HFFc6 (cell line): ENCODE measurements around the gene TREM1. TPM values are rescaled to one million over a fixed set of nuclear protein-coding genes. Genes with fewer than 3 reads are reported as not detected.

ENCODE experiments used
- DNase-seq: peaks from one replicate; pipeline ENCODE4 v3.0.0-alpha.2; 2018
- H3K27ac Mint-ChIP-seq: 2 replicates; pipeline ENCODE4 v1.8.0; 2020; ENCODE audit warnings: mild to moderate bottlenecking, mixed read lengths
- H3K27me3 Mint-ChIP-seq: 2 replicates; pipeline ENCODE4 v1.8.0; 2021; ENCODE audit warnings: mild to moderate bottlenecking, moderate library complexity, mixed read lengths; ENCODE audit not compliant: insufficient read depth
- H3K36me3 Mint-ChIP-seq: 2 replicates; pipeline ENCODE4 v1.8.0; 2021; ENCODE audit warnings: low read depth, mixed read lengths
- H3K4me1 Mint-ChIP-seq: 2 replicates; pipeline ENCODE4 v1.8.0; 2020; ENCODE audit warnings: low read depth, mixed read lengths
- H3K4me3 Mint-ChIP-seq: 2 replicates; pipeline ENCODE4 v1.8.0; 2020; ENCODE audit warnings: mild to moderate bottlenecking, moderate library complexity, mixed read lengths
- H3K9me3 Mint-ChIP-seq: 2 replicates; pipeline ENCODE4 v1.8.0; 2020; ENCODE audit warnings: mild to moderate bottlenecking, mixed read lengths
- total RNA-seq, 6 experiments: library from RNA; stranded (reverse); fragmentation: NEBNext Ultra II Directional; extraction: Animal tissue kit (Norgen Biotek cat#: 25700); gene quantifications; 2 replicates in 1 of 6; 3 replicates in 5 of 6; pipeline ENCODE4 v1.2.3, GENCODE V29; 2021
- TF ChIP-seq, protein P1 (sequence below): fragments of 200-600 bp; sonication (generic); IDR thresholded peaks from 2 replicates; pipeline ENCODE4 v1.5.0; 2021; ENCODE audit warnings: antibody characterized with exemption, mild to moderate bottlenecking

TREM1 gene
- total RNA-seq, 6 experiments from 2014 or later = 0.09 TPM; not detected in 5

DNA sequence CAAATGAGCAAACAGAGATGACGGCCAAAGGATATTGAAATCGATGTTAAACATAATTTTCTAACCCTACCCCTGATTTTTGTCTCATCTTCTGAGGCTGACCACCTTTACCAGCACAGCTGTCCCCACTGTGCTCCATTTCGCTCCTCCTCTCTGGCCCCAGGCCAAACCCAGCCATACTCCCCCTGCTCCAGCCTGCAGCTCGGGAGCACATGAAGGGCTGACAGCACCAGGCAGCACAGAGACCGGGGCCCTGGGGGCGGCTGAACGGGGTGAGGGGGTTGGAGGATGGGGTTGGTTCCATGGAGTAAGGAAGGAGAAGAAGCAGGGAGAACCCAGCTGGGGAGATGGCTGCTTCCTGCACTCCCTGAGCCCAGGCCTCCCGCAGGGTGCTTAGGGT, 45.8 kb upstream of the TREM1 start:
- TF ChIP-seq, protein P1, sequence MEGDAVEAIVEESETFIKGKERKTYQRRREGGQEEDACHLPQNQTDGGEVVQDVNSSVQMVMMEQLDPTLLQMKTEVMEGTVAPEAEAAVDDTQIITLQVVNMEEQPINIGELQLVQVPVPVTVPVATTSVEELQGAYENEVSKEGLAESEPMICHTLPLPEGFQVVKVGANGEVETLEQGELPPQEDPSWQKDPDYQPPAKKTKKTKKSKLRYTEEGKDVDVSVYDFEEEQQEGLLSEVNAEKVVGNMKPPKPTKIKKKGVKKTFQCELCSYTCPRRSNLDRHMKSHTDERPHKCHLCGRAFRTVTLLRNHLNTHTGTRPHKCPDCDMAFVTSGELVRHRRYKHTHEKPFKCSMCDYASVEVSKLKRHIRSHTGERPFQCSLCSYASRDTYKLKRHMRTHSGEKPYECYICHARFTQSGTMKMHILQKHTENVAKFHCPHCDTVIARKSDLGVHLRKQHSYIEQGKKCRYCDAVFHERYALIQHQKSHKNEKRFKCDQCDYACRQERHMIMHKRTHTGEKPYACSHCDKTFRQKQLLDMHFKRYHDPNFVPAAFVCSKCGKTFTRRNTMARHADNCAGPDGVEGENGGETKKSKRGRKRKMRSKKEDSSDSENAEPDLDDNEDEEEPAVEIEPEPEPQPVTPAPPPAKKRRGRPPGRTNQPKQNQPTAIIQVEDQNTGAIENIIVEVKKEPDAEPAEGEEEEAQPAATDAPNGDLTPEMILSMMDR = no peak
- H3K27me3 Mint-ChIP-seq = peaks cover 56% of the 10 kb centered on the region
- H3K9me3 Mint-ChIP-seq = no peaks in the 10 kb centered on the region
- H3K27ac Mint-ChIP-seq = no peak overlapping the region
- H3K4me1 Mint-ChIP-seq = no peaks in the 10 kb centered on the region
- no peak for DNase-seq
- no peaks in the 10 kb centered on the region for H3K36me3 Mint-ChIP-seq
- no peak overlapping the region for H3K4me3 Mint-ChIP-seq

DNA sequence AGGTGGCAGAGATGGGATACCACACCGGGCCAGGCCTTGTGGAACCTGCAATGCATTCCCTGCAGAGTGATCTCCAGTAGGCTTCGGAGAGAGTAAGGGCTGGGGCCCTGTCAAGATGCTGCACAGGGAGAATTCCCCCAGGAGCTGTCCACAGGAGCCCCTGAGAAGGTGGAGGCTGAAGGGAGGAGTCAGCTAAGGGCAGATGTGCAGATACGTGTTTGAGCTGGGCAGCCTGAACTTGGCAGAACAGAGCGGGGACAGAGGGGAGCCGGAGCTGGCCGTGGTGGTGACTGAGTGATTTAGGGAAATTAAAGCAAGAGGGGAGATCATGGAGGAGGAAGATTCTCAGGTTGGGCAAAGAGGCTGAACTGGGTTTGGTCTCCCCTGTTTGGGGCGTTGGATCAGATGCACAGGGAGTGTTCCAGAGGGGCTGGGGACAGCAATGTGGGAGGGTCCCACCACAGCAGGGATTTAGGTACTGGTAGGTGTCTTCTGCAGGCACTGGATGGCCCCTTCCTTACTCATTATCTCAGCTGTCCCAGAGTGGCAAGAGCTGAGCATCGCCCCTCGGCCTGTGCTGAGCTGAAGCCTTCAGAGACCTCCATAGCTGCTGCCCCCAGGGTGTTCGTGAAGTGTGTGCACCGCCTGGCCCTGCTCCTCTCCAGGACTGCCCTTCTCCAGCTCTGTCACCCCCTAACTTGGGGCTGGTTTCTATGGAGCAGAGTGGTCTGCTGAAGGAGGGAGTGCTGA, 45.1 kb upstream of the TREM1 start:
- H3K4me3 Mint-ChIP-seq = no peak overlapping the region
- no peaks in the 10 kb centered on the region for H3K36me3 Mint-ChIP-seq
- H3K9me3 Mint-ChIP-seq = no peaks in the 10 kb centered on the region
- TF ChIP-seq, protein P1 = no peak
- no peaks in the 10 kb centered on the region for H3K4me1 Mint-ChIP-seq
- no peak for DNase-seq
- H3K27me3 Mint-ChIP-seq = peaks cover 56% of the 10 kb centered on the region
- no peak overlapping the region for H3K27ac Mint-ChIP-seq

DNA sequence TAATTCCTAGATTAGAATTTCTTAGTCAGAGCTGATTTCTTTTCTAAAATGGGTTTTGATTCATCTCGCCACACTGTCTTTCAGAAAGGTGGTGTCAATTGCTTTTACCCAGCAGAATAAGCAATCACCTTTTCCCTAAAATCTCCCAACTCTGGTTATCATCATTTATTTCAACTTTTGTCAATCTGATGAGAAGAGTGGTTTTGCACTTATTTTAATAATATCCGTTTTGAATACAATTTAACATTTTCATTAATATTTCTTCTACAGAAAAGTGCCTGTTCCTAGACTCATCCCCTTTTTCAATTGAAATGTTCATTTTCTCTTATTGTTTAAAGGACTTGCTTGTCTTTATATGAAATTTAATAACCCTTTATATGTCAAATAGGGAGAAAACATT, 40.7 kb upstream of the TREM1 start:
- H3K4me3 Mint-ChIP-seq = no peak overlapping the region
- no peaks in the 10 kb centered on the region for H3K36me3 Mint-ChIP-seq
- no peak overlapping the region for H3K27ac Mint-ChIP-seq
- H3K4me1 Mint-ChIP-seq = no peaks in the 10 kb centered on the region
- no peaks in the 10 kb centered on the region for H3K9me3 Mint-ChIP-seq
- no peak for DNase-seq
- H3K27me3 Mint-ChIP-seq = peaks cover 48% of the 10 kb centered on the region
- TF ChIP-seq, protein P1 = no peak

DNA sequence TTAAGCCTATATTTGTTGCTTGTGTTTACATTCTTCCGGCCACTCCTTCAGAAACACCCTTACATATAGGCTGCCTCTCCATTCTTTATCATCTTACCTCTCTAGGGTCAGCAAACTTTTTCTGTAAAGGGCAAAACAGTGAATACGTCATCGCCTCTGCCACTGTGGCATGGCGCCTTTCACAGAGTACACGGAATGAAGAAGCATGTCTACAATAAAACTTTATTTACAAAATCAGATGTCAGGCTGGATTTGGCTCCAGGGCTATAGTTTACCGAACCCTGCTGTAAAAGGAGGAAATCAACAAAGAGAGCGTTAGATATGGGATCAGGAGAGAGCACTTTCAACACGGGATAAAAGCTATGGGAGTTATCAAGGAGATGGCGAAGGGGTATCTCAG, 39.6 kb upstream of the TREM1 start:
- peaks cover 3% of the 10 kb centered on the region; the same call in 1 of the 2 replicates for H3K4me1 Mint-ChIP-seq
- H3K27ac Mint-ChIP-seq = no peak overlapping the region

DNA sequence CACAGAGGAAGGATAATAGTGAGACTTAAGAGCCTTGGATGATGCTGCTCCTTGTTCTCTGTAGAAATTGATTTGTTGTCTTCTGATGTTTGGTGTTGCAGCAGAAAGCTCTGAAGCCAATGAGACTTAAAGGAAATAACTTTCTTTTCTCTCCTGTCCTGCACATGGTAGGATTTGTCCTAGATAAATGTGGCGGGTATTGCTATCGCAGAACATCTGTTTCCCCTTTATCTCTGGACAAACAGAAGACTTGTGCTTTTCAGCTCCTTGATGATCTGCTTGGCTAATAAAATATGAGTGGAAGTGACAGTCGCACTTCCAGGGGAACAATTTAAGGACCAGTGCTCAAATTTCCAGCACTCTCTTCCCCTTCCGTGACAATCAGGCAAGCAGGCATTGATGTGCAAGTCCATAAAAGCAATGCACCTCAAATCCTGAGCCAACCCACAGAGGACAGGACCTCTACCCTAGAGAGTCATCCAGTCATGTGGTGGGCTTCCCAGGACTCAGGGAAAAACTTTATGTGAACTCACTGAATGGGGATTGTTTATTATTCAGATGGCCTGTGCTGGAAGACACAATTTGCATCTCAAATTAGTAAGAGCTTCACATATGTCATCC, 39.1 kb upstream of the TREM1 start:
- Mint-ChIP-seq H3K9me3 (no peaks in the 10 kb centered on the region), H3K4me3 (no peak overlapping the region), H3K4me1 (peaks cover 4% of the 10 kb centered on the region; the same call in 1 of the 2 replicates), H3K27me3 (peaks cover 37% of the 10 kb centered on the region), H3K27ac (no peak overlapping the region), H3K36me3 (no peaks in the 10 kb centered on the region)
- no peak for DNase-seq
- TF ChIP-seq, protein P1 = no peak

More for the DNA sequence above, 39.6 kb upstream of the TREM1 start:
- DNase-seq = no peak
- no peaks in the 10 kb centered on the region for H3K36me3 Mint-ChIP-seq
- H3K27me3 Mint-ChIP-seq = peaks cover 40% of the 10 kb centered on the region
- TF ChIP-seq, protein P1 = no peak
- H3K4me3 Mint-ChIP-seq = no peak overlapping the region
- no peaks in the 10 kb centered on the region for H3K9me3 Mint-ChIP-seq
